Prostate gland (tissue), 2 donors: ENCODE data around the gene PCK1. TPM values are rescaled to one million over a fixed set of nuclear protein-coding genes. Genes with fewer than 3 reads are reported as not detected.

Experiments used
- DNase-seq: peaks from one replicate; pipeline ENCODE4 v3.0.0-alpha.2; 2019; ENCODE audit warnings: low spot score
- H3K27ac ChIP-seq, 2 donors: fragments of 200-600 bp; sonication (generic); 2 replicates each; pipeline ENCODE4 v1.5.1; 2017 to 2019
- H3K27me3 ChIP-seq: fragments of 200-600 bp; sonication (generic); replicated peaks from 2 replicates; pipeline ENCODE4 v1.5.1; 2019; ENCODE audit not compliant: insufficient read depth
- H3K36me3 ChIP-seq, 2 donors: fragments of 200-600 bp; sonication (generic); 1 replicate in 1 of 2; 2 replicates in 1 of 2; pipeline versions ENCODE4 v1.5.1 to v1.8.1; 2017 to 2019
- H3K4me1 ChIP-seq: fragments of 200-600 bp; sonication (generic); replicated peaks from 2 replicates; pipeline ENCODE4 v1.5.1; 2019
- H3K4me3 ChIP-seq, 2 donors: fragments of 200-600 bp; sonication (generic); 2 replicates each; pipeline ENCODE4 v1.5.1; 2017 to 2019
- H3K9me3 ChIP-seq: fragments of 200-600 bp; sonication (generic); 2 replicates; pipeline ENCODE4 v1.5.1; 2017
- CTCF ChIP-seq, 4 experiments: fragments of 200-600 bp in 2 of 4; fragments of 450-650 bp in 2 of 4; sonication (generic) in 2 of 4; IDR thresholded peaks; 1 replicate in 3 of 4; 2 replicates in 1 of 4; pipeline ENCODE4 v1.5.1; 2016 to 2019; ENCODE audit warnings: antibody characterized with exemption in 4 of 4, mild to moderate bottlenecking in 2 of 4, moderate library complexity in 2 of 4
- POLR2A ChIP-seq: fragments of 450-650 bp; IDR thresholded peaks from one replicate; pipeline ENCODE4 v1.6.1; 2016; ENCODE audit warnings: antibody characterized with exemption, mild to moderate bottlenecking
- POLR2AphosphoS5 ChIP-seq: sonication (generic); formaldehyde crosslinking; IDR thresholded peaks from one replicate; pipeline ENCODE4 v1.6.1; 2017; ENCODE audit warnings: antibody characterized with exemption
- WGBS: methylation state at CpG from one replicate; pipeline ENCODE4 v1.1.5; 2018; 5-methylcytosine and 5-hydroxymethylcytosine counted together
- intact Hi-C: fragments of 100-400 bp; cut with DNase I; formaldehyde crosslinking; loops from one replicate; pipeline ENCODE4 v1.14.2; 2022
- total RNA-seq, 2 donors: library from RNA; depleted of rRNA; stranded (reverse); fragments of >200 nt; gene quantifications; one replicate each; pipeline ENCODE4 v1.1.0, GENCODE V29; 2016

PCK1 gene
- total RNA-seq, 2 donors from 2014 or later = 0.68 TPM; not detected in 1

GRCh38 chr20:57546956-57547649 lies 13.8 kb upstream of the PCK1 start:
- no peaks in the 10 kb centered on the region for H3K27me3 ChIP-seq
- H3K4me3 ChIP-seq = no peak overlapping the region
- no peaks in the 10 kb centered on the region for H3K4me1 ChIP-seq
- H3K27ac ChIP-seq = no peak overlapping the region
- H3K36me3 ChIP-seq = no peaks in the 10 kb centered on the region
- TF ChIP-seq POLR2AphosphoS5 = peak; percentile 46
- TF ChIP-seq CTCF (IDR thresholded peaks at IDR 0.05) = no peak
- intact Hi-C loops = no loop called here
- H3K9me3 ChIP-seq = no peaks in the 10 kb centered on the region
- 60% methylated on average over 8 of the region's 8 CpGs for WGBS
- DNase-seq = no peak

GRCh38 chr20:57548177-57549058 lies 12.5 kb upstream of the PCK1 start:
- no peaks in the 10 kb centered on the region for H3K27me3 ChIP-seq
- no peak for TF ChIP-seq POLR2A
- no peak for TF ChIP-seq CTCF (IDR thresholded peaks at IDR 0.05)
- TF ChIP-seq POLR2AphosphoS5 = no peak
- no peak for DNase-seq
- no peaks in the 10 kb centered on the region for H3K36me3 ChIP-seq
- no peaks in the 10 kb centered on the region for H3K4me1 ChIP-seq
- no peaks in the 10 kb centered on the region for H3K9me3 ChIP-seq
- no peak overlapping the region for H3K4me3 ChIP-seq
- intact Hi-C loops = no loop called here
- no peak overlapping the region for H3K27ac ChIP-seq
- WGBS = 85% methylated on average over 21 of the region's 21 CpGs

GRCh38 chr20:57552471-57552870 lies 8.4 kb upstream of the PCK1 start:
- Histone ChIP-seq H3K36me3 (no peaks in the 10 kb centered on the region), H3K4me3 (no peak overlapping the region), H3K27me3 (no peaks in the 10 kb centered on the region), H3K9me3 (no peaks in the 10 kb centered on the region), H3K4me1 (no peaks in the 10 kb centered on the region), H3K27ac (no peak overlapping the region)
- no peak for TF ChIP-seq CTCF (IDR thresholded peaks at IDR 0.05)
- no peak for TF ChIP-seq POLR2AphosphoS5
- no peak for TF ChIP-seq POLR2A
- 90% methylated on average over 6 of the region's 6 CpGs for WGBS
- no peak for DNase-seq
- intact Hi-C loops = no loop called here

- no peaks in the 10 kb centered on the region for H3K36me3 ChIP-seq
- 79% methylated on average over 11 of the region's 11 CpGs for WGBS
- no peak for DNase-seq
- TF ChIP-seq POLR2AphosphoS5 = no peak
- TF ChIP-seq POLR2A = no peak
- TF ChIP-seq CTCF (IDR thresholded peaks at IDR 0.05) = no peak
- no peaks in the 10 kb centered on the region for H3K4me1 ChIP-seq
- H3K27me3 ChIP-seq = no peaks in the 10 kb centered on the region
- intact Hi-C loops = no loop called here
- H3K9me3 ChIP-seq = no peaks in the 10 kb centered on the region
- H3K4me3 ChIP-seq = no peak overlapping the region
- no peak overlapping the region for H3K27ac ChIP-seq
These were observed 7.4 kb upstream of the PCK1 start for GRCh38 chr20:57553376-57554018.
